Pancreas (tissue), 10 donors: ENCODE data around the gene PLVAP. TPM values are rescaled to one million over a fixed set of nuclear protein-coding genes. Genes with fewer than 3 reads are reported as not detected.
A peak's percentile ranks its signal among the peaks of the same experiment; 100 is the strongest.

Experiments
- ATAC-seq, 4 donors: fragments of 200-7000 bp; cut with Tn5 transposase; one replicate each; pipeline versions ENCODE4 v1.8.0 to v1.9.1; 2020; ENCODE audit warnings: mild to moderate bottlenecking in 4 of 4, moderate library complexity in 4 of 4
- DNase-seq, 6 donors: peaks; one replicate each; pipeline ENCODE4 v3.0.0-alpha.2; 2020
- FAIRE-seq: peaks from 2 replicates; lab custom pipeline; 2012; peaks lifted over from hg19 to GRCh38; lab: Jason Lieb, UNC
- H3K27ac ChIP-seq, 4 donors: fragments of 200-600 bp; sonication (generic); 1 replicate in 3 of 4; 2 replicates in 1 of 4; pipeline versions ENCODE4 v1.5.0 to v1.8.0; 2020
- H3K27me3 ChIP-seq, 4 donors: fragments of 200-600 bp; one replicate each; pipeline ENCODE4 v1.8.0; 2021
- H3K36me3 ChIP-seq, 3 donors: fragments of 200-600 bp; sonication (generic) in 1 of 3; one replicate each; pipeline versions ENCODE4 v1.5.0 to v1.8.0; 2020 to 2021
- H3K4me1 ChIP-seq, 3 donors: fragments of 200-600 bp; one replicate each; pipeline ENCODE4 v1.8.0; 2021
- H3K4me3 ChIP-seq, 4 donors: fragments of 200-600 bp; sonication (generic) in 2 of 4; one replicate each; pipeline versions ENCODE4 v1.5.0 to v1.8.0; 2020 to 2021
- H3K9me3 ChIP-seq, 4 donors: fragments of 200-600 bp; one replicate each; pipeline ENCODE4 v1.8.0; 2021
- CTCF ChIP-seq, 4 donors: fragments of 200-600 bp; sonication (generic) in 3 of 4; IDR thresholded peaks; one replicate each; pipeline versions ENCODE4 v1.5.0 to v1.8.0; 2021; ENCODE audit warnings: antibody characterized with exemption in 4 of 4
- WGBS, 2 donors: extraction: QIAGEN DNeasy Blood & Tissue Kit; methylation state at CpG; one replicate each; pipeline ENCODE4 v1.1.7; 2013; 5-methylcytosine and 5-hydroxymethylcytosine counted together
- intact Hi-C, 3 donors: fragments of 100-400 bp; cut with DNase I; formaldehyde crosslinking; loops; one replicate each; pipeline versions ENCODE4 v1.11.1 to v1.14.2; 2022
- polyA plus RNA-seq, 2 donors: library from polyadenylated mRNA; stranded (reverse); fragments of 200-250 nt; gene quantifications; one replicate each; pipeline ENCODE4 v1.2.3, GENCODE V29; 2013
- total RNA-seq, 6 donors: library from RNA; stranded (reverse); fragmentation: NEBNext Ultra II Directional in 4 of 6; extraction: Animal tissue kit (Norgen Biotek cat#: 25700) in 4 of 6; gene quantifications; one replicate each; pipeline versions ENCODE4 v1.2.1 to v1.2.4, GENCODE V29; 2021 to 2023
- donor health status: healthy with polysubstance abuse.
- donor health status: DM: no; HTN: no; CAD: no; lungs with moderate emphysema.
- donor health status: DM: no; HTN: no; CAD: no.
- donor health status: control.
- donor health status: control.
- donor health status: Bipolar disorder and iron deficiency.
- donor health status: DM: yes; HTN: yes; CAD: no.
- donor health status: DM: no; HTN: no; CAD: no.
- donor health status: DM: no; HTN: no; CAD: no.
- donor health status: DM: yes; HTN: yes; CAD: no.

The PLVAP gene
- total and polyA plus RNA-seq, 8 donors, result 32.0 to 87.6 (median 69.1) TPM

DNA sequence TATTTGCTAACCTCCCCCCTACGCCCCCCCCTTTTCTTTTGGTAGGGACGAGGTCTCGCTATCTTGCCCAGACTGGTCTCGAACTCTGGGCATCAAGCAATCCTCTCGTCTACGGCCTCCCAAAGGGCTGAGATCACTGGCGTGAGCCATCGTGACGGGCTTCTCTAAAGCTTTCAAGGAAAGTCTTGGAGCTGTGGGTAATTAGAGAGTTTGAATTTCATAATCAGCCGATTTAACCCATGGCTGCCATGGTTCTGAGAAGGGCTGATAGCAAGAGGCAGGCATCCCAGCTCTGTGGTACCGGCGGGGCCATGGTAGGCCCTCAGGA lies 73.2 kb downstream of the PLVAP start:
- TF ChIP-seq CTCF (IDR thresholded peaks at IDR 0.05), result no peak
- WGBS, 2 donors, result 70 to 78% methylated on average over 12 of the region's 12 CpGs
- ATAC-seq (no peak), DNase-seq (no peak), FAIRE-seq (no peak)
- H3K36me3 ChIP-seq, result no peaks in the 10 kb centered on the region
- H3K27me3 ChIP-seq, result no peaks in the 10 kb centered on the region
- no peak overlapping the region for H3K27ac ChIP-seq
- peak overlapping the region in 2 of 4 donors; percentile 64 to 88 for H3K4me3 ChIP-seq
- peaks cover 5 to 30% (median 15%) of the 10 kb centered on the region in 3 donors for H3K4me1 ChIP-seq
- no peaks in the 10 kb centered on the region for H3K9me3 ChIP-seq
- intact Hi-C loops, result no loop called here

DNA sequence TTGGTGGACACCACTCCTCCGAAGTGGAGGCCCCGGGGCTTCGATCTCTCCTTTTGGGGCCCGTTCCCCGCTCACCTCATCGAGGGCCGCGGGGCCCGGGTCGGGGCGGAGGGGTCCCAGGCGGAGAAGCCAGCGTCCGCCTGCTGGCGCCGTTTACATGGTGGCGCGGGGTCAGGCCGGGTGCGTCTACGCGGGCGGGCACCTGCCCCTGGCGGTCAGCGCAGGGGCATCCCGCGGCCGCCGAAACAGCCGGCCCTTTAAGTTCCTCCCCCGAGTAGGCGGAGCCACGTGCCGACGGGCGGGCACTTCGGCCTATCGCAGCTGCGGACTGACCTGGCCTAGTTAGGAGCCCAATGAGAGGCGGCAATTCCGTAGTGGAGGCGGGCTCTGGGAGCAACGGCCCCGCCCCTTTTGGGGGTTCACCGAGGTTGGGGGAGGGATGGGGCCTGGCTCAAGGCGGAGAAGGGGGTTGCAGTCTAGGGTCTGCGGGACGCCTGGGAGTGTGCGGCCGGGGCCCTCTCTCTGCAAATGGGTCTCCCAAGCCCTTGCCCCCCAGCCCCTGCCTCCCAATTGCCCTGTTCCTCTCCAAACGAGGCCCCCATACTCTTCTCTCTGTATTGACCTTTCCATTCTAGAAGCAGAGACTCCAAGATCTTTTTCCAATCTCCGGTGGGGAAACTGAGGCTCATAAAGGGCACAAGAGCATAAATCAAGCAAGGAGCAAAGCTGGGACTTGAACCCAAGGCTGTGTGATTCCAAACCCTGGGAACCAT lies 73.8 kb downstream of the PLVAP start, which contains the start of gene ABHD8:
Gene ABHD8 (minus strand): TSS at position 259 of the 773 bp plus-strand sequence. CDS start 1,809 bp downstream, outside the sequence.
- peaks cover 5 to 30% (median 15%) of the 10 kb centered on the region in 3 donors for H3K4me1 ChIP-seq
- no peaks in the 10 kb centered on the region for H3K36me3 ChIP-seq
- peak within 1 kb of the TSS; percentile 64 to 88 (median 76) for H3K4me3 ChIP-seq
- H3K27me3 ChIP-seq, result no peaks in the 10 kb centered on the region
- FAIRE-seq, result no peak
- peak within 1 kb of the TSS; percentile 25 to 58 (median 52) for H3K27ac ChIP-seq
- WGBS, 2 donors, result 1 to 2% methylated on average over 50 to 52 of the region's 52 CpGs
- no peaks in the 10 kb centered on the region for H3K9me3 ChIP-seq
- peak; percentile 61 to 68 (median 64) for TF ChIP-seq CTCF (IDR thresholded peaks at IDR 0.05)
- peak; percentile 73 to 86 (median 80) for ATAC-seq
- DNase-seq, result peak; percentile 96 to 99 (median 98)
- intact Hi-C loops, result no loop called here

DNA sequence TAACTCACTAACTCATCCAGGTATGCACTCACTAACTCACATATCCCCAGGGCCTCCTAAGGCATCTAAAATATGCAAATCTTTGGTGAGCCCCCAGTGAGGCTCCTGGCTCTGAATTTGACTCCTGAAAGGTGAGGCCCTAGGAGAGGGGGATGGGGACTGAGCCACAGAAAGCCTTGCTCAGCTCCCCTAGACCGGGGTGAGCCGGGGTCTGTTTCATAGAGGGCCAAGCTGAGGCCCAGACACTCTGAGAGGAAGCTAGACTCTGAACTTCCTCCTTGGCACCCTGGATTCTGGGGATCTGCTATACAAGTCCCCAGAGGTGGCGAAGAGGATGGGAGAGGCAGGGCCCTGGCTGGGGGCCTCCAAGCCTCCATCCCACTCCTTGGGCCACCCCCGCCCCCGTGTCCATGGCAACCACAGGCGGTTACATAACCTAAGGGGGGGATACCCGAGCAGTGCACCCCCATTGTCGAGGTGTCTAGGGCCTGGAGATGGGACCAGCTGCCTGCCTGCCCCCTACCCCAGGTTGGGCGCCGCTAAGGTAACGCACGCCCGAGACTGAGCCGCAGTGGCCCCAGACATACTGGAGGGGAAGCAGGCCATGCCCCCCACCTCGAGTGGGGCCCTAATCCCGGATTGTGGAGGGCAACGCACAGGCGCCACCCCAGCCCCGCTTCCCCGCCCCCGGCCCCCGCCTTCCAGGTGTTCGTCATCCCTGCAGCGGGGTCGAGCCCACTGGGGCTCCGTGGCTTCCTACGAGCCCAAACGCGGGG lies 74.6 kb downstream of the PLVAP start:
- intact Hi-C loops, result no loop called here
- no peaks in the 10 kb centered on the region for H3K27me3 ChIP-seq
- DNase-seq (peak in 5 of 6 donors; percentile 31 to 83 (median 47)), FAIRE-seq (no peak), ATAC-seq (peak in 1 of 4 donors; percentile 0)
- no peaks in the 10 kb centered on the region for H3K36me3 ChIP-seq
- peak overlapping the region; percentile 25 to 58 (median 52) for H3K27ac ChIP-seq
- 7 to 15% methylated on average over 20 to 29 of the region's 29 CpGs for WGBS, 2 donors
- H3K4me3 ChIP-seq, result peak overlapping the region; percentile 64 to 88 (median 76)
- no peaks in the 10 kb centered on the region for H3K9me3 ChIP-seq
- no peak for TF ChIP-seq CTCF (IDR thresholded peaks at IDR 0.05)
- peaks cover 5 to 30% (median 15%) of the 10 kb centered on the region in 3 donors for H3K4me1 ChIP-seq

Other genes with a start within 250 kb of the PLVAP start
- 10 to 100 TPM; 12.8 to 22.4 (median 16.4) TPM for gene USE1, start 162.0 kb downstream of the PLVAP start, total RNA-seq
- gene USE1, start 162.0 kb downstream of the PLVAP start, polyA plus RNA-seq, result 10 to 100 TPM; 43.3 to 46.6 TPM
- 10 to 100 TPM; 13.4 to 19.6 (median 16.9) TPM for gene OCEL1, start 151.1 kb downstream of the PLVAP start, total RNA-seq
- gene OCEL1, start 151.1 kb downstream of the PLVAP start, polyA plus RNA-seq, result 10 to 100 TPM; 20.9 to 28.4 TPM
- gene NR2F6, start 131.4 kb downstream of the PLVAP start, total RNA-seq, result 10 to 100 TPM; 32.5 to 51.2 (median 39.7) TPM
- 10 to 100 TPM; 21.3 to 23.5 TPM for gene NR2F6, start 131.4 kb downstream of the PLVAP start, polyA plus RNA-seq
- gene USHBP1, start 112.6 kb downstream of the PLVAP start, total RNA-seq, result 1 to 10 TPM; 1.2 to 2.9 (median 1.8) TPM
- gene USHBP1, start 112.6 kb downstream of the PLVAP start, polyA plus RNA-seq, result 10 to 100 TPM in 1 of 2 donors, 1 to 10 TPM in 1; 9.3 to 11.1 TPM
- gene BABAM1, start 109.9 kb downstream of the PLVAP start, total RNA-seq, result 10 to 100 TPM; 25.5 to 46.8 (median 31.8) TPM
- 10 to 100 TPM; 64.1 to 71.1 TPM for gene BABAM1, start 109.9 kb downstream of the PLVAP start, polyA plus RNA-seq
- gene ANKLE1, start 95.4 kb downstream of the PLVAP start, total RNA-seq, result under 1 TPM in 5 of 6 donors, not detected in 1; 0.04 to 0.59 (median 0.12) TPM
- under 1 TPM; 0.23 to 0.35 TPM for gene ANKLE1, start 95.4 kb downstream of the PLVAP start, polyA plus RNA-seq
- gene ABHD8, start 73.9 kb downstream of the PLVAP start, total RNA-seq, result 1 to 10 TPM; 5.2 to 8.6 (median 6.0) TPM
- 1 to 10 TPM; 8.5 TPM for gene ABHD8, start 73.9 kb downstream of the PLVAP start, polyA plus RNA-seq
- gene MRPL34, start 71.5 kb downstream of the PLVAP start, total RNA-seq, result 10 to 100 TPM; 32.4 to 41.9 (median 37.1) TPM
- 10 to 100 TPM; 42.9 to 78.1 TPM for gene MRPL34, start 71.5 kb downstream of the PLVAP start, polyA plus RNA-seq
- 10 to 100 TPM in 3 of 6 donors, 1 to 10 TPM in 3; 6.1 to 12.4 (median 9.3) TPM for gene DDA1, start 67.8 kb downstream of the PLVAP start, total RNA-seq
- gene DDA1, start 67.8 kb downstream of the PLVAP start, polyA plus RNA-seq, result 10 to 100 TPM; 21.4 to 25.4 TPM
- gene ANO8, start 42.5 kb downstream of the PLVAP start, total RNA-seq, result 10 to 100 TPM in 1 of 6 donors, 1 to 10 TPM in 5; 4.9 to 10.2 (median 5.4) TPM
- 10 to 100 TPM in 1 of 2 donors, 1 to 10 TPM in 1; 7.1 to 19.0 TPM for gene ANO8, start 42.5 kb downstream of the PLVAP start, polyA plus RNA-seq
- 10 to 100 TPM in 3 of 6 donors, 1 to 10 TPM in 3; 9.1 to 15.2 (median 11.2) TPM for gene GTPBP3, start 39.8 kb downstream of the PLVAP start, total RNA-seq
- gene GTPBP3, start 39.8 kb downstream of the PLVAP start, polyA plus RNA-seq, result 10 to 100 TPM; 17.9 to 28.2 TPM
- gene CCDC194, start 16.9 kb upstream of the PLVAP start, total RNA-seq, result under 1 TPM in 2 of 6 donors, not detected in 4; 0.23 to 0.56 TPM
- gene CCDC194, start 16.9 kb upstream of the PLVAP start, polyA plus RNA-seq, result not detected
- 10 to 100 TPM in 4 of 6 donors, 1 to 10 TPM in 2; 3.9 to 34.6 (median 15.4) TPM for gene BST2, start 28.3 kb upstream of the PLVAP start, total RNA-seq
- 10 to 100 TPM; 15.7 to 17.3 TPM for gene BST2, start 28.3 kb upstream of the PLVAP start, polyA plus RNA-seq
- 10 to 100 TPM; 20.6 to 27.3 (median 23.5) TPM for gene MVB12A, start 42.7 kb upstream of the PLVAP start, total RNA-seq
- 10 to 100 TPM; 43.7 to 58.7 TPM for gene MVB12A, start 42.7 kb upstream of the PLVAP start, polyA plus RNA-seq
- under 1 TPM; 0.13 to 1.00 (median 0.46) TPM for gene TMEM221, start 71.3 kb upstream of the PLVAP start, total RNA-seq
- gene TMEM221, start 71.3 kb upstream of the PLVAP start, polyA plus RNA-seq, result under 1 TPM; 0.16 to 0.42 TPM
- not detected for gene NXNL1, start 83.6 kb upstream of the PLVAP start, total RNA-seq
- gene NXNL1, start 83.6 kb upstream of the PLVAP start, polyA plus RNA-seq, result under 1 TPM in 1 of 2 donors, not detected in 1; 0.19 TPM
- 10 to 100 TPM in 3 of 6 donors, 1 to 10 TPM in 3; 9.4 to 18.1 (median 10.2) TPM for gene SLC27A1, start 93.2 kb upstream of the PLVAP start, total RNA-seq
- gene SLC27A1, start 93.2 kb upstream of the PLVAP start, polyA plus RNA-seq, result 10 to 100 TPM; 31.4 to 37.1 TPM
- 10 to 100 TPM; 28.8 to 53.8 (median 46.6) TPM for gene PGLS, start 134.3 kb upstream of the PLVAP start, total RNA-seq
- 10 to 100 TPM; 53.6 to 65.8 TPM for gene PGLS, start 134.3 kb upstream of the PLVAP start, polyA plus RNA-seq
- gene COLGALT1, start 178.3 kb upstream of the PLVAP start, total RNA-seq, result 10 to 100 TPM; 13.5 to 50.6 (median 19.5) TPM
- 10 to 100 TPM; 27.6 to 34.4 TPM for gene COLGALT1, start 178.3 kb upstream of the PLVAP start, polyA plus RNA-seq